K562 (cell line): Measurements from ENCODE around the gene AFAP1. TPM values are rescaled to one million over a fixed set of nuclear protein-coding genes. Genes with fewer than 3 reads are reported as not detected.
A peak's percentile ranks its signal among the peaks of the same experiment; 100 is the strongest.

ENCODE experiments used
- CHAMP1 ChIP-seq: fragments of 450-650 bp; IDR thresholded peaks from 2 replicates; pipeline ENCODE4 v1.6.1; 2016; ENCODE audit warnings: mild to moderate bottlenecking
- CTCFL ChIP-seq: IDR thresholded peaks from 2 replicates; pipeline ENCODE4 v1.6.1; 2011; ENCODE audit warnings: borderline replicate concordance, low read depth, mild to moderate bottlenecking, moderate library complexity, low read length; ENCODE audit not compliant: insufficient read depth, poor library complexity, severe bottlenecking
- IRF1 ChIP-seq: sonication (generic); formaldehyde crosslinking; IDR thresholded peaks from 2 replicates; pipeline ENCODE4 v1.8.0; 2022; ENCODE audit warnings: missing genetic modification reagents, mild to moderate bottlenecking, borderline replicate concordance
- L3MBTL2 ChIP-seq: fragments of 450-650 bp; IDR thresholded peaks from 2 replicates; pipeline ENCODE4 v1.6.1; 2016; ENCODE audit warnings: mild to moderate bottlenecking, moderate library complexity
- PHF20 ChIP-seq: fragments of 450-650 bp; IDR thresholded peaks from 2 replicates; pipeline ENCODE4 v1.6.1; 2018; ENCODE audit not compliant: partially characterized antibody
- PML ChIP-seq: IDR thresholded peaks from 2 replicates; pipeline ENCODE4 v1.6.1; 2012; ENCODE audit warnings: low read length, inconsistent platforms
- SETDB1 ChIP-seq: IDR thresholded peaks from one replicate; pipeline ENCODE4 v1.6.1; 2012; ENCODE audit warnings: low read length, control low read depth, inconsistent platforms
- TCF3 ChIP-seq: sonication (generic); formaldehyde crosslinking; IDR thresholded peaks from 2 replicates; pipeline ENCODE4 v1.4.0; 2020; ENCODE audit warnings: mild to moderate bottlenecking, missing genetic modification reagents
- THRA ChIP-seq: fragments of 450-650 bp; IDR thresholded peaks from 2 replicates; pipeline ENCODE4 v1.6.1; 2017; ENCODE audit warnings: mild to moderate bottlenecking, moderate library complexity
- ZNF3 ChIP-seq: fragments of 250-450 bp; sonication (Bioruptor Pico); IDR thresholded peaks from 2 replicates; pipeline ENCODE4 v1.5.0; 2021; ENCODE audit warnings: mild to moderate bottlenecking, moderate library complexity
- ZNF639 ChIP-seq, 2 experiments: fragments of 200-800 bp in 1 of 2; sonication (Bioruptor generic) in 1 of 2; sonication (generic) in 1 of 2; formaldehyde crosslinking in 1 of 2; IDR thresholded peaks in 1 of 2; conservative IDR thresholded peaks in 1 of 2; 2 replicates each; pipeline versions ENCODE4 v1.5.0 to v1.6.1; 2016 to 2020; ENCODE audit warnings: missing compliant biosample characterization in 1 of 2, missing genetic modification characterization in 1 of 2, missing genetic modification reagents in 1 of 2
- polyA plus RNA-seq, 8 experiments: library from polyadenylated mRNA; depleted of rRNA in 4 of 8; stranded (reverse) in 5 of 8; unstranded in 3 of 8; fragments of >200 nt; fragmentation: Nextera tagmentation in 2 of 8; fragmentation: Illumina TruSeq in 1 of 8; extraction: Ambion mirVana in 2 of 8; extraction: Trizol in 1 of 8; gene quantifications; 2 replicates each; pipeline versions ENCODE4 v1.2.1 to v1.2.3, GENCODE V29; 2011 to 2014; ENCODE audit warnings: inconsistent platforms in 1 of 8, missing spikeins in 1 of 8
- total RNA-seq, 7 experiments: library from RNA; depleted of rRNA in 6 of 7; stranded (reverse); fragments of >200 nt in 6 of 7; fragmentation: Illumina TruSeq in 2 of 7; extraction: Trizol in 2 of 7; gene quantifications; 2 replicates each; pipeline versions ENCODE4 v1.2.1 to v1.2.3, GENCODE V29; 2011 to 2021; ENCODE audit warnings: low replicate concordance in 1 of 7

AFAP1 gene
- total and polyA plus RNA-seq, 9 of the 15 experiments (the other 6 are each of a cell fraction or from before 2014, with no cell fraction given) = 0.07 to 0.42 (median 0.12) TPM; not detected in 1

- no peak for TF ChIP-seq CTCFL
- TF ChIP-seq L3MBTL2 = peak; percentile 35; the same call in 1 of the 2 replicates
- TF ChIP-seq PHF20 = no peak
- no peak for TF ChIP-seq ZNF3 (CRISPR knock-in tag)
- TF ChIP-seq IRF1 (CRISPR knock-in tag) = no peak
- no peak for TF ChIP-seq THRA
- TF ChIP-seq TCF3 = no peak
- no peak for TF ChIP-seq PML
- no peak for TF ChIP-seq CHAMP1
- no peak for TF ChIP-seq ZNF639 (CRISPR knock-in tag; conservative IDR thresholded peaks at IDR 0.05 in 1 of 2, IDR thresholded peaks at IDR 0.05 in 1 of 2)
- TF ChIP-seq SETDB1 = no peak
Measured at GRCh38 chr4:7827566-7827965, 112.1 kb downstream of the AFAP1 start (continued).
